NCI-H446 treated with DMSO at 0.1 percent for 48 hours (cell line): Measurements from ENCODE around the gene ZNF423.

ENCODE experiments used
- DNase-seq: peaks from one replicate; lab custom pipeline; 2025; lab: John Stamatoyannopoulos, UW

ZNF423 gene

GRCh38 chr16:49640581-49640980 is 215.3 kb downstream of the ZNF423 start:
- DNase-seq, result no peak

DNA sequence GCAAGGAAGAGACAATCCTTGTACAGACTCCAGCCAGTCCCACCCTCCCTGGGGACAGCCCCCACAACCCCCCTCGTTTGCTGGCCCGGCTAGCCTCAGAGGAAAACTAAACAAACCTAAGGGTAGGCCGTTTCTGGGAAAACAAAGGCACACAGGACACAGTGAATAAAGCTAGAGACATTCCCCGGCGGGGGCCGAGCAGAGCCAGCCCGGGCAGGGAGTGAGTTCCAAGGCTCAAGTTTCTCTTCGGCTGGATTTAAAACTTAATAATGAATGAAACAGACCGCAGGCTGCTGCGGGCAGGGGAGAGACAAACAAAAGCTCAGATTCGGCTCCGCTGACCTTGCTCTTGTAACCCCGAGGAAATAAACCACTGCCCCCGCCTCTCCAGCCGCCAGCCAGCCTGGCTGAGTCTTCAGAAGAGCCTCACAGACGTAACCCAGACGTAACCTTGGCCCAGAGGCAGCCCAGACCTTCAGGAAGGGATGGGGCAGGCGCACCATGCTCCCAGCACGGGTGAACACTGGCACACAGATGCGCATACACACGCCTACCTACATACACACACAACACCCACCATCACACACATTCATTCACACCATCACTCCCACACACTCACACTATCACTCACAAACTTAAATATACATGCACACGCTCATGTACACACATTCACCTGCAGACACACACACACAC is 216.0 kb downstream of the ZNF423 start:
- DNase-seq, result no peak

DNA sequence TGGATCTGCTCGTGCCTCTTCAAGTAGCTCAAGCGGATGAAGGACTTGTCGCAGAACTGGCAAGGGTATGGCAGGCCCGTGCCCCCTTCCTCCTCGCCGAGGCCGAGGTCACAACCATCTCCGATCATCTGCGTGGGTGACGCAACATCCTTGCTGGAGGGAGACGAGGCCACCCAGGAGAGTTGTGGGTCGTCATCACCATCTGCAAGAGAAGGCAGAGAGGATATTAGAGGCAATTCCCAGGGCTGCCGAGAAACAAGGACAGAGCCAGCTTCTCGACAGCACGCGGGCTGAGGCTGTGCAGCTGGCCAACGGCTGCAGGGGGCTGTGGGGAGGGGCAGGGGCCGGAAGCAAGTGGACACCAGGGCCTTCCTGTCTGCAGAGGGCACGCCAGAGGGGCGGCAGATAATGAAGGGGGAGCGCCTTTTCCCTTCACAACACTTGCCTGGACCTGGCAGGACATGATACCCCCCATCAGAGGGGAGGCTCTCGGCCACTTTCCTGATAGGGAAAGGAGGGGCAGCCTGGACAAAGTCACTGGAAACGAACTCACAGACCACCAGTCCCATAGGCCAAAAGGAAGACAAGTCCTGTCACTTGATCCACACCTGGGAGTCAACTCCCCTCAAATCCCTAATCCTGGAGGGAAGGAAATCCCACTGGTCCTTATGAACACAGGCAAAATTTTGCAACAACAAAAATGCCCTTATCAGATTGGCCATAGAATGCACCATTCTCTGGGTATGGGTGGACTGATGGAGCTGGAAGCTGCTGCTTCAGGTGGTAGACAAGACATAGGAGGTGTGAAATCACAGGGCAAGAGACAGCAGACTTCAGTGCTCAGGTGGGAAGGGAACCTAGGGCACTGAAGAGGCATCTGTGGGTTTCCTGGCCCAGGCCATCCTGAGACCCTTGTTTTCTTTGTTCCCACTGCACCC is 217.0 kb downstream of the ZNF423 start:
- no peak for DNase-seq

GRCh38 chr16:49637933-49638672 is 217.8 kb downstream of the ZNF423 start:
- no peak for DNase-seq

DNA sequence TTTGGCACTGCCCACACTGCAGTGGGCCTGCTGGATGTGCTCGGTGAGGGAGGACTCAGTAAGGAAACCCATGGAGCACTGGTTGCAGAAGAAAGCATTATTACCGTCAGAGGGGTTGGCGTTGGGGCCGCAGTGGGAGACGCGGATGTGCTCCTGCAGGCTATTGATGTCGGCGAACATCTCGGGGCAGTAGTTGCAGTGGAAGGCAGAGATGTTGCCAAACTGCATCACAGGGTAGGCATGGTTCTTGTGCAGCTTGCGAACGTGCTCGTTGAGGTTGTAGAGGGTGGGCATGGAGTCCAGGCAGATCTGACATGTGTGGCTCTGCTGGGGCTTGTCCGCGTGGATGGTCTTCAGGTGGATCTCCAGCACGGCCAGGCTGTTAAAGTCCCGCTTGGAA is 218.4 kb downstream of the ZNF423 start:
- DNase-seq, result no peak

DNA sequence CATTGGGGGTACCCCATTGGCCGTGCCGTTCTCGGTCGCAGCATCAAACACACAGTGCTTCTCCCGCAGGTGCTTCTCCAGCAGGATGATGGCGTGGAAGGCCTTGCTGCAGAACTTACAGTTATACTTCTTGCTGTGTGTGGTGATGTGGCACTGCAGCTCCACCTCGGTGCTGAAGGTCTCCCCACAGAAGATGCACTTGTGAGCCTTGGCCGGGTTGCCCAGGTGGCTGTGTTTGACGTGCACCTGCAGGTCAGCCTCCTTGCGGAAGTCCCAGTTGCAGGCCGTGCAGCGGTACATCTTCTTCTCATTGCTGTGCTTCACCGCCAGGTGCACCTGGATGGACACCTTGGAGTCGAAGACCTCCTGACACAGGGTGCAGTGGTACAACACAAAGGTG is 219.3 kb downstream of the ZNF423 start:
- no peak for DNase-seq

DNA sequence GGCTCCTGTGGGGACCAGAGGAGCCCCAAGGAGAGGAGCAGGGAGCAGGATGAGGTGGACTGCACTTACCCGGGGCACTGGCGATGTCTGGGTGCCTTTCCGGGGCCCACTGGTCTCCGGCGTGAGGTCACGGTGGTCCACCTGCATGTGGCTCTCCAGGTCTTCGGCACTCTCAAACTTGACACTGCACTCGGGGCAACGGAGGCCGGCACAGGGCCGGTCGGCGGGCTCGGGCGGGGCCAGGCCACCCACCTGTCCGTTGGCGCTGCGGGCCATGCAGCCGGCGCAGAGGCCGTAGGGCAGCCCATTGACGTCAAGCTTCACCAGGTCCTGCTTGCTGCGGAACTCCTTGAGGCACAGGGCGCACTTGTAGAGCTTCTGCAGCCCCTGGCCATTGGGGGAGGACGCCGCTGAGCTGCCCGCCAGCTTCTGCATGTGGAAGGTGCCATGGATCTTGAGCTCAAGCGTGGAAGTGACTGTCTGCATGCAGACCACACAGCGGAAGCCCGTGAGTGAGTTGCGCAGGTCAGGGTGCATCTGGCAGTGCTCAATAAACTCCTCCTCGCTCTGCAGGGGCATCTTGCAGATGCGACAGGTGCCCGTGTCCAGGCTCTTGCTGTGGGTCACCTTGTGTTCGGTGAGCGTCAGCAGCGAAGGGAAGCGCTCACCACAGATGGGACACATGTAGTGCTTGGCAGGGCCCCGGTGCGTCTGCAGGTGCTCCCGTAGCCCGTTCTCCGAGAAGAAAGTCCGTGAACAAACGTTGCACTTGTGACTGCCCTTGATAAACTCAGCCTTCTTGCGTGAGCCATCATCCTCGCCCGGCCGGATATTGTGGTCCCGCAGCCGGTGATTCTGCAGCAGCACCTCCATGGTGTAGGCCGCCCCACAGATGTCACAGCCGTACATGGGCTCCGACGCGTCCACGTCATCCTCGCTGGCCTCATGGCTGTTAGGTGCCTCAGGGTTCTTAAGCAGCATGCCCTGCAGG is 220.0 kb downstream of the ZNF423 start:
- DNase-seq, result no peak

DNA sequence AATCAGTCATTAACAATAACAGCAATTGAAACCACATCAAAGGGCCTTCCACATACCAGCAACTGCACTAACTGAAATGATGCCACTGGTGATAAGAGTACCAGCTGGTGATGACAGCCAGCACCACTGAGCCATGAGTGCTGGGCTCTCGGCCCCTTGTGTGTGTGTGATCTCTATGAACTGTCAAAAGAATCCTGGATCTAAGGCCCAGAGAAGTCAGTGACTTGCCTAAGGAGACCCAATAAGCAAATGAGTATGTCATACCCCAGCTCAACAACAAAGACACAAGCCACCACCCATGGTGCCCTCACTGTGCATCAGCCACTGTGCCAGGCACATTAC is 220.9 kb downstream of the ZNF423 start:
- no peak for DNase-seq

GRCh38 chr16:49634235-49635008 is 221.5 kb downstream of the ZNF423 start:
- no peak for DNase-seq

DNA sequence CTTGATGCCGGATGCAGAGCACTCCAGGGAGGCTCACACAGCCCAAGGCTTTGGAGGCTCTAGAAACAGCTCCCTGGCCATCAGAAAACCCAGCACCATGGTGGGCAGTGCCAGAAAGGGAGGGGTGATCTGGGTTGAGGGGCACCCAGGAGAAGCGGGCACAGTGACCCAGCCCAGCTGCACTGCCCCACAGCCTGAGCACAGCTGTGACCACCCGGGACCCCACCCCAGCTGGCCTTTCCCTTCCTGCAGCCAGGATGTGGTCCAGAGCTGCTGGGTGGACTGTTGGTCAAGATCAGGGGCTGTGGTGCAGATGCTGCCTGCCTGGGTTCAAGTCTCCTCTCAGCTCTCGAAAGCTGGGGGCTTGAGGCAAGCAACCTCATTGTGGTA is 223.1 kb downstream of the ZNF423 start:
- DNase-seq, result no peak

DNA sequence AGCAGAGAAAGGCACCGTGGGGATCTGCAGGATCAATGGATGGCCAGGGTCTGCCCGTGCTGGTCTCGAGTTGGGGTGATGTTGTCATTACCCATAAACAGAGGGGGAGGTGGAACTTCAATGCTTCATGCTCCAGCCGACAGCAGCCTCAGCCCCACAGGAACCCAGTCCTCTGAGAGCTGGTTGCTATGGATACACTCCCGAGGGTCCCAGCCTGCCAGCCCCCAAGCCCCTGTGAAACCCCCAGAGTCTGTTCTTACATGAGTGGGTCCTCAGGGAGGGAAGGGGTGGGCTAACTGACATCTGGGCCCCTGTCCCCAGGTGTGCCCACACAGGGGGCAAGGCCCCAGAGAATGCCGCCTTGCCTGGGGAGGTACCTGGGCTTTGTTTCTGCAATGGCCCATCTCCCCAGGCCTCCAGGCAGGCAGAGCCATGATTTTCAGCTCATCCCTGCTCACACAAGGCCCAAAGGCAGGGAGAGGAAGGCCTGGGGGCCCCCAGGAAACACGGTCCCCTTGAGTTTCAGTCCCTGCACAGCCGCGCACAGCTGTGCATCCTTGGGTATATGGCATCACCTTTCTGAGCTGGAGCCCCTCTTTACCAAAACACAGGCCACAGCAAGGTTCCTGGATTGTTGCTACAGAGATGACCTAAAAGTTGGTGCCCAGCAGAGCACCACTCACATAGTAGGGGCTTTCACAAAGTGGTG is 223.7 kb downstream of the ZNF423 start:
- no peak for DNase-seq

- DNase-seq, result peak; percentile 31
Measured at GRCh38 chr16:49631187-49632041, 224.5 kb downstream of the ZNF423 start.

- no peak for DNase-seq
Measured at GRCh38 chr16:49630783-49631182, 225.1 kb downstream of the ZNF423 start.

GRCh38 chr16:49629851-49630250 is 226.1 kb downstream of the ZNF423 start:
- DNase-seq, result no peak

DNA sequence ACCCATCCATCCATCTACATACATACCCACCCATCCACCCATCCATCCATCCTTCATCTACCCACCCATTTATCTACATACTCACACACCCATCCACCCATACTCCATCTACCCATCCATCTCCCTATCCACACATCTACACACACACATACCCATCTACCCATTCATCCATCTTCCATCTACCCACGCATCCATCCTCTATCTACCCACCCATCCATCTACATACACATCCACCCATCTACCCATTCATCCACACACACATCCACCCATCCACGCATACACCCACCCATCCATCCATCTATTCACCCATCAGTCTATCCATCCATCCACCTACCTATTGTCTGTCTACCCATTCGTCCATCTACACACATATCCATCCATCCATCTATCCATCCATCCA is 227.8 kb downstream of the ZNF423 start:
- DNase-seq, result no peak

GRCh38 chr16:49625311-49626065 is 230.4 kb downstream of the ZNF423 start:
- DNase-seq, result no peak

DNA sequence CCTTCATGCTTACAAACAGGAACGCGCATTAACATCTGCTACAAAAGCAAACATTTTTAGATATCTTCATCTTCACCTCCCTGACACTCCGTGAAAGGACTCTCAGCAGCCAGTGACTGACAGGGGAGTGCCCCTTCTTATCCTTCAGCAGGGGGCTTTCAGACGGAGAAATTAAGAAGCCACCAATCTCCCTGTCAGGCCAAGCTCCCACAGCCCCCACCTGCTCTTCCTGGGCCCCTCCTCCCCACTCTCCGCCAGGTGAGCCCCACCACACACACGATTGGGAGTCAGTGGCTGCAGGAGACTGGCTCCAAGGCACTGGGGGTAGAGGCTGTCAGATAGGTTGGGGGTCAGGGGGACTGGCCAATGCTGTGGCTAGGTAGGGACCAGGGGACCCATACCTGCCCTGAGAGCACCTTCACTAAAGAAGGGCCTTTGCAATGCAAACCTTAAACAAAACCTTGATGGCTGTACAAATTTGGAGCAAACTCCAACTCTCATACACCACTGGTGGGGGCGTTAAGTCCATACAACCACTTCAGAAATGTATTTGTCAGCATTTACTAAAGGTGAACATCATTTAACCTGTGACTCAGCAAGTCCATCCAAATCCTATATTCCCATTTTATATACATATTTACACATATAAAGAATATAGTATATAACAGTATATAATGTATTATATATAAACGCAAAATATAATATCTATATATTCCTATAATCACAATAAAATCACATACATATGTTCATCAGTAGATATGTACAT is 232.2 kb downstream of the ZNF423 start:
- no peak for DNase-seq
